Measurements from ENCODE around the gene FILIP1. TPM values are rescaled to one million over a fixed set of nuclear protein-coding genes. Genes with fewer than 3 reads are reported as not detected.

Gene FILIP1
- polyA plus RNA-seq, 1 donor: 7.5 TPM

GRCh38 chr6:75318900-75319299, 174.7 kb downstream of the FILIP1 start:
- no peaks in the 10 kb centered on the region for H3K27me3 ChIP-seq (ENCODE audit: control insufficient read depth, insufficient read depth, low read length)
- no peaks in the 10 kb centered on the region for H3K36me3 ChIP-seq (ENCODE audit: control insufficient read depth, insufficient read depth, low read length)
- H3K27ac ChIP-seq (ENCODE audit: low read length): no peak overlapping the region
- WGBS (ENCODE audit: insufficient coverage, low lambda C conversion rate): 78% methylated on average over 2 of the region's 2 CpGs
- H3K9me3 ChIP-seq (ENCODE audit: control insufficient read depth, low read depth, low read length): no peaks in the 10 kb centered on the region
- no peak for DNase-seq
- no peak overlapping the region for H3K4me3 ChIP-seq (ENCODE audit: low read length)
- no peaks in the 10 kb centered on the region for H3K4me1 ChIP-seq (ENCODE audit: control insufficient read depth, insufficient read depth, low read length)

GRCh38 chr6:75317503-75318206, 175.9 kb downstream of the FILIP1 start:
- H3K27ac ChIP-seq (ENCODE audit: low read length): no peak overlapping the region

GRCh38 chr6:75315978-75316377, 177.6 kb downstream of the FILIP1 start:
- DNase-seq: no peak
- Histone ChIP-seq H3K36me3 (ENCODE audit: control insufficient read depth, insufficient read depth, low read length) (no peaks in the 10 kb centered on the region), H3K9me3 (ENCODE audit: control insufficient read depth, low read depth, low read length) (no peaks in the 10 kb centered on the region), H3K27me3 (ENCODE audit: control insufficient read depth, insufficient read depth, low read length) (no peaks in the 10 kb centered on the region), H3K4me1 (ENCODE audit: control insufficient read depth, insufficient read depth, low read length) (no peaks in the 10 kb centered on the region), H3K27ac (ENCODE audit: low read length) (no peak overlapping the region), H3K4me3 (ENCODE audit: low read length) (no peak overlapping the region)

More at GRCh38 chr6:75317503-75318206, 175.9 kb downstream of the FILIP1 start:
- Histone ChIP-seq H3K9me3 (ENCODE audit: control insufficient read depth, low read depth, low read length) (no peaks in the 10 kb centered on the region), H3K4me1 (ENCODE audit: control insufficient read depth, insufficient read depth, low read length) (no peaks in the 10 kb centered on the region), H3K36me3 (ENCODE audit: control insufficient read depth, insufficient read depth, low read length) (no peaks in the 10 kb centered on the region), H3K27me3 (ENCODE audit: control insufficient read depth, insufficient read depth, low read length) (no peaks in the 10 kb centered on the region), H3K4me3 (ENCODE audit: low read length) (no peak overlapping the region)
- 29% methylated on average over 2 of the region's 4 CpGs for WGBS (ENCODE audit: insufficient coverage, low lambda C conversion rate)
- DNase-seq: peak in 1 of 2 donors; percentile 5

GRCh38 chr6:75308250-75308988, 185.2 kb downstream of the FILIP1 start:
- no peak overlapping the region for H3K27ac ChIP-seq (ENCODE audit: low read length)
- H3K4me3 ChIP-seq (ENCODE audit: low read length): no peak overlapping the region
- no peak for DNase-seq
- no peaks in the 10 kb centered on the region for H3K9me3 ChIP-seq (ENCODE audit: control insufficient read depth, low read depth, low read length)
- WGBS (ENCODE audit: insufficient coverage, low lambda C conversion rate): no CpG with 5 or more reads among the region's 11 CpGs
- H3K36me3 ChIP-seq (ENCODE audit: control insufficient read depth, insufficient read depth, low read length): no peaks in the 10 kb centered on the region
- H3K27me3 ChIP-seq (ENCODE audit: control insufficient read depth, insufficient read depth, low read length): no peaks in the 10 kb centered on the region
- no peaks in the 10 kb centered on the region for H3K4me1 ChIP-seq (ENCODE audit: control insufficient read depth, insufficient read depth, low read length)

- H3K27me3 ChIP-seq (ENCODE audit: control insufficient read depth, insufficient read depth, low read length): no peaks in the 10 kb centered on the region
- no peak overlapping the region for H3K27ac ChIP-seq (ENCODE audit: low read length)
- H3K36me3 ChIP-seq (ENCODE audit: control insufficient read depth, insufficient read depth, low read length): no peaks in the 10 kb centered on the region
- WGBS (ENCODE audit: insufficient coverage, low lambda C conversion rate): no CpG with 5 or more reads among the region's 2 CpGs
- no peak for DNase-seq
- no peak overlapping the region for H3K4me3 ChIP-seq (ENCODE audit: low read length)
- H3K9me3 ChIP-seq (ENCODE audit: control insufficient read depth, low read depth, low read length): no peaks in the 10 kb centered on the region
- H3K4me1 ChIP-seq (ENCODE audit: control insufficient read depth, insufficient read depth, low read length): no peaks in the 10 kb centered on the region
Observed at GRCh38 chr6:75307364-75308004, 186.1 kb downstream of the FILIP1 start.

GRCh38 chr6:75306064-75306463, 187.5 kb downstream of the FILIP1 start:
- DNase-seq: no peak
- no peaks in the 10 kb centered on the region for H3K4me1 ChIP-seq (ENCODE audit: control insufficient read depth, insufficient read depth, low read length)
- WGBS (ENCODE audit: insufficient coverage, low lambda C conversion rate): 80% methylated on average over 1 of the region's 3 CpGs
- no peak overlapping the region for H3K27ac ChIP-seq (ENCODE audit: low read length)
- no peaks in the 10 kb centered on the region for H3K27me3 ChIP-seq (ENCODE audit: control insufficient read depth, insufficient read depth, low read length)
- H3K4me3 ChIP-seq (ENCODE audit: low read length): no peak overlapping the region
- no peaks in the 10 kb centered on the region for H3K9me3 ChIP-seq (ENCODE audit: control insufficient read depth, low read depth, low read length)
- no peaks in the 10 kb centered on the region for H3K36me3 ChIP-seq (ENCODE audit: control insufficient read depth, insufficient read depth, low read length)

GRCh38 chr6:75305573-75305972, 188.0 kb downstream of the FILIP1 start:
- no CpG with 5 or more reads among the region's 5 CpGs for WGBS (ENCODE audit: insufficient coverage, low lambda C conversion rate)
- Histone ChIP-seq H3K36me3 (ENCODE audit: control insufficient read depth, insufficient read depth, low read length) (no peaks in the 10 kb centered on the region), H3K9me3 (ENCODE audit: control insufficient read depth, low read depth, low read length) (no peaks in the 10 kb centered on the region), H3K4me3 (ENCODE audit: low read length) (no peak overlapping the region), H3K4me1 (ENCODE audit: control insufficient read depth, insufficient read depth, low read length) (no peaks in the 10 kb centered on the region), H3K27ac (ENCODE audit: low read length) (no peak overlapping the region), H3K27me3 (ENCODE audit: control insufficient read depth, insufficient read depth, low read length) (no peaks in the 10 kb centered on the region)
- no peak for DNase-seq

GRCh38 chr6:75302280-75302679, 191.3 kb downstream of the FILIP1 start:
- H3K27me3 ChIP-seq (ENCODE audit: control insufficient read depth, insufficient read depth, low read length): no peaks in the 10 kb centered on the region
- no peaks in the 10 kb centered on the region for H3K9me3 ChIP-seq (ENCODE audit: control insufficient read depth, low read depth, low read length)
- no peak for DNase-seq
- no peak overlapping the region for H3K27ac ChIP-seq (ENCODE audit: low read length)
- H3K4me1 ChIP-seq (ENCODE audit: control insufficient read depth, insufficient read depth, low read length): no peaks in the 10 kb centered on the region
- H3K4me3 ChIP-seq (ENCODE audit: low read length): no peak overlapping the region
- WGBS (ENCODE audit: insufficient coverage, low lambda C conversion rate): 86% methylated on average over 2 of the region's 3 CpGs
- no peaks in the 10 kb centered on the region for H3K36me3 ChIP-seq (ENCODE audit: control insufficient read depth, insufficient read depth, low read length)

GRCh38 chr6:75301537-75301936, 192.1 kb downstream of the FILIP1 start:
- H3K4me3 ChIP-seq (ENCODE audit: low read length): no peak overlapping the region
- H3K27ac ChIP-seq (ENCODE audit: low read length): no peak overlapping the region
- H3K4me1 ChIP-seq (ENCODE audit: control insufficient read depth, insufficient read depth, low read length): no peaks in the 10 kb centered on the region
- DNase-seq: no peak
- H3K27me3 ChIP-seq (ENCODE audit: control insufficient read depth, insufficient read depth, low read length): no peaks in the 10 kb centered on the region
- no peaks in the 10 kb centered on the region for H3K9me3 ChIP-seq (ENCODE audit: control insufficient read depth, low read depth, low read length)
- H3K36me3 ChIP-seq (ENCODE audit: control insufficient read depth, insufficient read depth, low read length): no peaks in the 10 kb centered on the region

GRCh38 chr6:75301088-75301487, 192.5 kb downstream of the FILIP1 start:
- Histone ChIP-seq H3K27ac (ENCODE audit: low read length) (no peak overlapping the region), H3K27me3 (ENCODE audit: control insufficient read depth, insufficient read depth, low read length) (no peaks in the 10 kb centered on the region), H3K9me3 (ENCODE audit: control insufficient read depth, low read depth, low read length) (no peaks in the 10 kb centered on the region), H3K4me3 (ENCODE audit: low read length) (no peak overlapping the region), H3K36me3 (ENCODE audit: control insufficient read depth, insufficient read depth, low read length) (no peaks in the 10 kb centered on the region), H3K4me1 (ENCODE audit: control insufficient read depth, insufficient read depth, low read length) (no peaks in the 10 kb centered on the region)
- no peak for DNase-seq
- WGBS (ENCODE audit: insufficient coverage, low lambda C conversion rate): 71% methylated on average over 1 of the region's 2 CpGs

Measured in large intestine (tissue), 3 donors.